ENCODE data around the gene CLEC20A. TPM values are rescaled to one million over a fixed set of nuclear protein-coding genes. Genes with fewer than 3 reads are reported as not detected.

CLEC20A gene
- total and polyA plus RNA-seq, 2 donors (not counting 1 experiment from before 2014, with no cell fraction given): 4.9 to 5.2 TPM

- Histone ChIP-seq H3K9me3 (ENCODE audit: control extremely low read depth in 1 of 3, control insufficient read depth in 2 of 3, insufficient read depth in 1 of 3, low read length in 2 of 3) (no peaks in the 10 kb centered on the region), H3K27ac (ENCODE audit: low read length in 2 of 2) (no peak overlapping the region), H4K20me1 (ENCODE audit: control insufficient read depth, insufficient read depth, low read length, poor library complexity, severe bottlenecking) (no peaks in the 10 kb centered on the region), H3K9ac (ENCODE audit: low read length) (no peak overlapping the region), H3K27me3 (replicated peaks in 1 of 4; ENCODE audit: control extremely low read depth in 1 of 4, control insufficient read depth in 3 of 4, insufficient read depth in 4 of 4, low read length in 3 of 4) (no peaks in the 10 kb centered on the region), H3K79me2 (ENCODE audit: control insufficient read depth, insufficient read depth, low read length) (no peaks in the 10 kb centered on the region), H3K4me3 (ENCODE audit: control extremely low read depth in 1 of 5, extremely low read depth in 1 of 5, insufficient read depth in 1 of 5, low read depth in 2 of 5, low read length in 4 of 5) (no peak overlapping the region), H3K4me1 (ENCODE audit: control insufficient read depth in 2 of 2, insufficient read depth in 2 of 2, low read length in 2 of 2) (peaks cover 0 to 9% of the 10 kb centered on the region in 2 donors), H2AFZ (ENCODE audit: insufficient read depth, low read depth, low read length, poor library complexity, severe bottlenecking) (no peak overlapping the region), H3K36me3 (replicated peaks in 1 of 2; ENCODE audit: control extremely low read depth in 1 of 2, control insufficient read depth in 1 of 2, extremely low read depth in 1 of 2, insufficient read depth in 2 of 2, low read length in 1 of 2) (no peaks in the 10 kb centered on the region), H3K4me2 (replicated peaks; ENCODE audit: low read depth, low read length, poor library complexity, severe bottlenecking) (no peak overlapping the region)
- ATAC-seq (ENCODE audit: low read depth) (no peak), DNase-seq (no peak)
- Mint-ChIP-seq H3K27me3 (no peaks in the 10 kb centered on the region), H3K27ac (no peak overlapping the region), H3K4me3 (no peak overlapping the region), H3K4me1 (peaks cover 4% of the 10 kb centered on the region), H3K9me3 (ENCODE audit: insufficient read depth) (no peaks in the 10 kb centered on the region)
- intact Hi-C loops (cut with micrococcal nuclease): loop anchor here (5.0 kb wide), 1 partner anchor 552 kb away; the partner anchor contains the start of gene TOR3A
- POLR2A ChIA-PET: no interaction called here
- no CpG with 5 or more reads among the region's 2 CpGs for whole genome bisulfite sequencing (ENCODE audit: insufficient coverage)
- CTCF ChIA-PET: interaction anchor here (0.5 to 18.9 kb wide), 5 partner anchors 13 to 472 kb away, joined by 3 to 594 read pairs (median 3); no protein-coding TSS in a partner anchor
- TF ChIP-seq CTCF (IDR thresholded peaks at IDR 0.05) (no peak), EZH2 (IDR thresholded peaks at IDR 0.05; ENCODE audit: borderline replicate concordance, insufficient read depth, low read depth, low read length, poor library complexity, severe bottlenecking) (no peak)
Measured at GRCh38 chr1:178530037-178530402, 33.3 kb upstream of the CLEC20A start.

DNA sequence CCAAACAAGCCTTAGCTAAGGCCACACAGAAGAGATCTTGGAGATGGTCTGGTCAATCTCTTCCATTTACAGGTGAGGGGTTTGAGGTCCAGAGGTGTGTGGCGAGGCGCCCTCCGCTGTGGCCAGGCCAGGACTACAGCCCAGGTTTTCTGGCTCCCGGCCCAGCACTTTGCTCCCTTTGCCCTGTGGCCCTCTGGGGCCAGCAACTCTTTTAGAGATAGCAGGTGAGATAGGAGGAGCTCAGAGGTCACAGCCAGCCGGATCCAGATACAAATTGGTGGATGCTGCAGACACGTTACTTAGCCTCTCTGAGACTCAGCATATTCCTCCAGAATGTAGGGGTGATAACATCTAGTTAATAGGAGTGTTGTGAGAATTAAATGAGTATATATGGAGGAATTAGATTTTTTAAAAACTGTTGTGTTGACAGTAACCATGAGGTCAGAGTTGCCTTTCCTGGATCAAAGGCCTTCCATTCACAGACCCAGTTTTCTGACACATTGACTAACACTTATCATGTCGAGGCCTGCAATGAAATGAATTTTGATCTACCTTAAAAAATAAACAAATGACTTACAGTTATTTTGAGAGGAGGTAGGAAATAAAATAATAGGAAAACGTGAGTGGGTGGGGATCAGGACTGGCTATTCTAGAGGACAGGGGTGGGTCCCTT lies 32.7 kb upstream of the CLEC20A start:
- H3K4me1 Mint-ChIP-seq: peaks cover 4% of the 10 kb centered on the region
- DNase-seq: no peak
- H3K4me3 Mint-ChIP-seq: no peak overlapping the region
- Histone ChIP-seq H4K20me1 (ENCODE audit: control insufficient read depth, insufficient read depth, low read length, poor library complexity, severe bottlenecking) (no peaks in the 10 kb centered on the region), H3K9ac (ENCODE audit: low read length) (no peak overlapping the region), H3K9me3 (ENCODE audit: control extremely low read depth in 1 of 3, control insufficient read depth in 2 of 3, insufficient read depth in 1 of 3, low read length in 2 of 3) (peaks cover 0 to 1% (median 0%) of the 10 kb centered on the region in 3 donors), H3K27ac (ENCODE audit: low read length in 2 of 2) (no peak overlapping the region), H3K36me3 (replicated peaks in 1 of 2; ENCODE audit: control extremely low read depth in 1 of 2, control insufficient read depth in 1 of 2, extremely low read depth in 1 of 2, insufficient read depth in 2 of 2, low read length in 1 of 2) (no peaks in the 10 kb centered on the region), H3K4me2 (replicated peaks; ENCODE audit: low read depth, low read length, poor library complexity, severe bottlenecking) (no peak overlapping the region), H2AFZ (ENCODE audit: insufficient read depth, low read depth, low read length, poor library complexity, severe bottlenecking) (no peak overlapping the region), H3K79me2 (ENCODE audit: control insufficient read depth, insufficient read depth, low read length) (no peaks in the 10 kb centered on the region), H3K4me1 (ENCODE audit: control insufficient read depth in 2 of 2, insufficient read depth in 2 of 2, low read length in 2 of 2) (peaks cover 0 to 9% of the 10 kb centered on the region in 2 donors), H3K27me3 (replicated peaks in 1 of 4; ENCODE audit: control extremely low read depth in 1 of 4, control insufficient read depth in 3 of 4, insufficient read depth in 4 of 4, low read length in 3 of 4) (no peaks in the 10 kb centered on the region), H3K4me3 (ENCODE audit: control extremely low read depth in 1 of 5, extremely low read depth in 1 of 5, insufficient read depth in 1 of 5, low read depth in 2 of 5, low read length in 4 of 5) (no peak overlapping the region)
- TF ChIP-seq EZH2 (IDR thresholded peaks at IDR 0.05; ENCODE audit: borderline replicate concordance, insufficient read depth, low read depth, low read length, poor library complexity, severe bottlenecking) (no peak), CTCF (IDR thresholded peaks at IDR 0.05) (no peak)
- no peak overlapping the region for H3K27ac Mint-ChIP-seq
- H3K9me3 Mint-ChIP-seq (ENCODE audit: insufficient read depth): no peaks in the 10 kb centered on the region
- POLR2A ChIA-PET: no interaction called here
- 92% methylated on average over 2 of the region's 8 CpGs for WGBS (ENCODE audit: insufficient coverage)
- intact Hi-C loops (cut with micrococcal nuclease): loop anchor here (5.0 kb wide), 1 partner anchor 553 kb away; the partner anchor contains the start of gene TOR3A
- no peak for ATAC-seq (ENCODE audit: low read depth)
- H3K27me3 Mint-ChIP-seq: no peaks in the 10 kb centered on the region
- CTCF ChIA-PET: interaction anchor here (0.5 to 18.9 kb wide), 5 partner anchors 13 to 473 kb away, joined by 3 to 594 read pairs (median 3); no protein-coding TSS in a partner anchor
